H1 (cell line): Measurements from ENCODE around the gene IPO13. TPM values are rescaled to one million over a fixed set of nuclear protein-coding genes. Genes with fewer than 3 reads are reported as not detected.

ENCODE experiments used
- EGR1 ChIP-seq: IDR thresholded peaks from 2 replicates; pipeline ENCODE4 v1.6.1; 2011; ENCODE audit warnings: low read depth, low read length, borderline replicate concordance
- HDAC6 ChIP-seq: IDR thresholded peaks from one replicate; pipeline ENCODE4 v1.7.1; 2012; ENCODE audit warnings: low read depth, mild to moderate bottlenecking, inconsistent platforms, low read length, moderate library complexity
- MAX ChIP-seq: IDR thresholded peaks from 2 replicates; pipeline ENCODE4 v1.6.1; 2012; ENCODE audit warnings: inconsistent platforms
- PHF8 ChIP-seq: fragments of 200-600 bp; sonication (generic); conservative IDR thresholded peaks from 2 replicates; pipeline ENCODE4 v1.7.1; 2012; ENCODE audit warnings: low read depth, mild to moderate bottlenecking, inconsistent platforms, low read length, moderate library complexity
- RAD21 ChIP-seq, 2 experiments: IDR thresholded peaks in 1 of 2; conservative IDR thresholded peaks in 1 of 2; 2 replicates each; pipeline ENCODE4 v1.6.1; 2011; ENCODE audit warnings: low read depth in 2 of 2, low read length in 2 of 2, improper control_type of control experiment in 1 of 2, inconsistent platforms in 1 of 2, mild to moderate bottlenecking in 1 of 2, moderate library complexity in 1 of 2
- RBBP5 ChIP-seq: IDR thresholded peaks from 2 replicates; pipeline ENCODE4 v1.7.1; 2012; ENCODE audit warnings: low read depth, mild to moderate bottlenecking, inconsistent platforms, low read length, moderate library complexity, borderline replicate concordance
- SIN3A ChIP-seq, 2 experiments: IDR thresholded peaks in 1 of 2; conservative IDR thresholded peaks in 1 of 2; 2 replicates each; pipeline ENCODE4 v1.6.1; 2011 to 2012; ENCODE audit warnings: low read length in 2 of 2, improper control_type of control experiment in 1 of 2, low read depth in 1 of 2, mild to moderate bottlenecking in 1 of 2
- SP2 ChIP-seq: IDR thresholded peaks from 2 replicates; pipeline ENCODE4 v1.6.1; 2012; ENCODE audit warnings: mild to moderate bottlenecking, low read length, inconsistent platforms
- SP4 ChIP-seq: IDR thresholded peaks from 2 replicates; pipeline ENCODE4 v1.6.1; 2012; ENCODE audit warnings: low read length, inconsistent platforms
- TAF1 ChIP-seq: IDR thresholded peaks from 2 replicates; pipeline ENCODE4 v1.6.1; 2011; ENCODE audit warnings: mild to moderate bottlenecking, low read depth, low read length
- TAF7 ChIP-seq: optimal IDR thresholded peaks from 2 replicates; pipeline ENCODE3; 2011; ENCODE audit warnings: low read depth, mild to moderate bottlenecking, inconsistent platforms, low read length, moderate library complexity, borderline replicate concordance
- polyA plus RNA-seq, 7 experiments: library from polyadenylated mRNA; depleted of rRNA in 3 of 7; stranded (reverse) in 5 of 7; unstranded in 2 of 7; fragments of >200 nt in 5 of 7; fragments of 200-250 nt in 2 of 7; gene quantifications; 1 replicate in 5 of 7; 2 replicates in 1 of 7; 4 replicates in 1 of 7; pipeline versions ENCODE4 v1.2.1 to v1.2.3, GENCODE V29; 2011 to 2013; ENCODE audit warnings: missing spikeins in 2 of 7, mixed read lengths in 2 of 7
- total RNA-seq: library from RNA; stranded (reverse); fragmentation: NEBNext Ultra II Directional; extraction: Animal tissue kit (Norgen Biotek cat#: 25700); gene quantifications from 2 replicates; pipeline ENCODE4 v1.2.1, GENCODE V29; 2021

Gene IPO13
- total and polyA plus RNA-seq, 2 of the 8 experiments (the other 6 are each of a cell fraction or from before 2014, with no cell fraction given), result 23.0 to 27.0 TPM

DNA sequence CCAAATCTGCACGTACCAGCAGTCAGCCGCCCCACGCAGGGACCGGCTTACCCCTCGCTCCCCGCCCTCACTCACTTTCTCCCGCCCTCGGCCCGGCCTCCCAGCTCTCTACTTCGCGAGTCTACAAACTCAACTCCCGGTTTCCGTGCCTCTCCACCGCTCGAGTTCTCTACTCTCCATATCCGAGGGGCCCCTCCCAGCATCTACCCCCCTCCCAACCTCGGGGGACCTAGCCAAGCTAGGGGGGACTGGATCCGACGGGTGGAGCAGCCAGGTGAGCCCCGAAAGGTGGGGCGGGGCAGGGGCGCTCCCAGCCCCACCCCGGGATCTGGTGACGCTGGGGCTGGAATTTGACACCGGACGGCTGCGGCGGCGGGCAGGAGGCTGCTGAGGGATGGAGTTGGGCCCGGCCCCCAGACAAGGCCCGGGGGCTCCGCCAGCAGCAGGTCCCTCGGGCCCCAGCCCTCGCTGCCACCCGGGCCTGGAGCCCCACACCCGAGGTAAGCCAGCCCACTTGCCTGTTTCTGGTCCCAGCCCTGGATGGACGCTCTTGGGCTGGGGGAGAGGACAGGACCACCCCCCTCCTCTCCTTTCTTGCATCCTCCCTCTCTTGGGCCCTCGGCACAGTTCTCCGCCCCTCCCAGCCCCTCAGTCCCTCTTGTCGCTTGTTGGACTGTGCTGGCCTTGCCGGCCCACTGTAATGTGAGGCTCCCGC lies 13.2 kb upstream of the IPO13 start, which contains the start of gene ARTN (continued):
- 0 out of 4 replicates have a peak, but pooled peaks of 1 of the 2 experiments have one; percentile 62 for TF ChIP-seq SIN3A (conservative IDR thresholded peaks at IDR 0.05 in 1 of 2, IDR thresholded peaks at IDR 0.05 in 1 of 2; ENCODE audit: low read depth in 1 of 2, low read length in 2 of 2)
- no peak for TF ChIP-seq HDAC6
- no peak for TF ChIP-seq MAX
- TF ChIP-seq RAD21 (IDR thresholded peaks at IDR 0.05 in 1 of 2, conservative IDR thresholded peaks at IDR 0.05 in 1 of 2; ENCODE audit: low read depth in 2 of 2, low read length in 2 of 2), result no peak
- no peak for TF ChIP-seq EGR1
- TF ChIP-seq SP2, result no peak
- peak; percentile 24 for TF ChIP-seq TAF7
- peak; percentile 52; the same call in 1 of the 2 replicates for TF ChIP-seq PHF8
- no peak for TF ChIP-seq SP4
- TF ChIP-seq RBBP5, result 0 out of 2 replicates have a peak, but pooled peaks have one; percentile 1
- TF ChIP-seq TAF1, result 0 out of 2 replicates have a peak, but pooled peaks have one; percentile 11
